Skeletal muscle cell (primary cell): ENCODE results near the gene KDM1B.
"Not testable (repeated sequence)": the region's sequence is repeated elsewhere in the genome, so short reads cannot be mapped to it uniquely, and the experiment has no call there.

ENCODE experiments used
- DNase-seq: peaks from one replicate; pipeline ENCODE4 v3.0.0-alpha.2; 2010; ENCODE audit warnings: low read depth
- H3K4me3 ChIP-seq: 2 replicates; pipeline ENCODE4 v1.5.1; 2011; ENCODE audit warnings: low read depth, mild to moderate bottlenecking, control low read depth, low read length, moderate library complexity

Gene KDM1B

DNA sequence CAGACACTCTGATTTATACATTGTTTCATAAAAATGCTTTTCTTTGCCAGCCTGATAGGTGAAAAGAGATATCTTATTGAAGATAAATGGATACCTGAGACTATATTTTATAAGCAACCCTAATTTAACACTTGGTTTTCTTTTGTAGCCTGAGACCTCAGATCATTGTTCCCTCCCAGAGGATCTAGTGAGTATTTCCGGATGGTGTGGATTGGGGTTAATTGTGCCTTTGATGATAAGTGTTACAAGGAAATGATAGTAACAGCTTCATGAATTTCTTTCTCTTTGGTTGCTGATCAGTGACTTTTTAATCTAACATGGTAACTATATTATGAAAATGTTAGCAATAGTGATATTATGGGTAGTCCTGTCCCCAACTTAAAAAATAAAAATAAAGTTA, 30.4 kb downstream of the KDM1B start:
- DNase-seq = no peak
- no peak overlapping the region for H3K4me3 ChIP-seq

DNA sequence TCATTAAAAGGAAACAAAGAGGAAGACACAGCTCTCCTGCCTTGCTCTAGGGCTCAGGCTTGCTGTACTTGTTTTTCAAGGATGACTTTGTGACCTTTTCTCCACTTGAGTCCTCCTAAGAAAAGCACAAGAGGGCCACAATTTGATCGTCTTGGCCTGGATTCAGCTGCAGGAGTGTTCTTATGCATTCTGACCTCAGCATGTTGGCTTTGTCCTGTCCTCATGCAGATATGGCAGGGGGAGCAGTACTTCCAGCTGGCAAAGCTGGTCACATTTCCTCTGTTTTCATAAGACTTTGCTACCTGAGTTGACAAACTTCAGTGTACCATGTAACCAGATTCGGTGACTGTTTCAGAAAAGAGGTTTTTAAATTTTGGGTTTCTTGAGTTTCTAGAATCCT, 30.8 kb downstream of the KDM1B start:
- H3K4me3 ChIP-seq = no peak overlapping the region
- DNase-seq = no peak

DNA sequence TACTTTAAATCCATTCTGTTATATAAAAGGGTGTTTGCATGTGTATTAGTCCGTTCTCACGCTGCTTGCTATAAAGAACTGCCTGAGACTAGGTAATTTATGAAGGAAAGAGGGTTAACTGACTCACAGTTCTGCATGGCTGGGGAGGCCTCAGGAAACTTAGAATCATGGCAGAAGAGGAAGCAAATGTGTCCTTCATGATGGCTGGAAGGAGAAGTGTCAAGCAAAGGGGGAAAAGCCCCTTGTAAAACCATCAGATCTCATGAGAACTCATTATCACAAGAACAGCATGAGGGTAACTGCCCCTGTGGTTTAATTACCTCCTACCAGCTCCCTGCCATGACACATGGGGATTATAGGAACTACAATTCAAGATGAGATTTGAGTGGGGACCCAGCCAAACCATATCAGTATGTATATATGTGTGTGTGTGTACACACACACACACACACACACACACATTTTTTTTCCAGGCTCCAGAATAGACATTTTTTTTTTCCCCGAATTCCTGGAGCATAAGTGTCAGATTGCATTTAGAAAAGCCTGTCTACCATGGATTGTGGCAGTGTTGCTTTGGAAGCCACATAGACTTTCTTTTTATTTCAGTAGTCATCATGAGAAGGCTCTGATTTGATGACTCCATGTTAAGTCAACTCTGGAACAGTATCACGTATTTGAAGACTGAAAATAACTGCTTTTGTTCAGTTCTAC, 31.5 kb downstream of the KDM1B start:
- no peak for DNase-seq
- no peak overlapping the region for H3K4me3 ChIP-seq

DNA sequence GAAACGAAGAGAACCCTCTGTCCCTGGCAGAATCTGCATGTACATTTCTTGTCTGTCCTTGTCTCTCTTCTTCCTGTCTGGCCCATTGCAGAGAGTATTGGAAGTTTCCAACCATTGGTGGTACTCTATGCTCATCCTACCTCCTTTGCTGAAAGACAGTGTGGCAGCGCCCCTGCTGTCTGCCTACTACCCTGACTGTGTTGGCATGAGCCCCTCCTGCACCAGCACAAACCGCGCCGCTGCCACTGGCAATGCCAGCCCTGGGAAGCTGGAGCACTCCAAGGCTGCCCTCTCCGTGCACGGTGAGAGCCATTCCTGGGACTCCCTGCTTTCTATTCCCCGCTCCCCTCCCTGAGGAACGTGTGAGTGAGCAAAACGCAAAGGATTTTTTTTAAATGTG, 32.5 kb downstream of the KDM1B start:
- H3K4me3 ChIP-seq = no peak overlapping the region
- no peak for DNase-seq

DNA sequence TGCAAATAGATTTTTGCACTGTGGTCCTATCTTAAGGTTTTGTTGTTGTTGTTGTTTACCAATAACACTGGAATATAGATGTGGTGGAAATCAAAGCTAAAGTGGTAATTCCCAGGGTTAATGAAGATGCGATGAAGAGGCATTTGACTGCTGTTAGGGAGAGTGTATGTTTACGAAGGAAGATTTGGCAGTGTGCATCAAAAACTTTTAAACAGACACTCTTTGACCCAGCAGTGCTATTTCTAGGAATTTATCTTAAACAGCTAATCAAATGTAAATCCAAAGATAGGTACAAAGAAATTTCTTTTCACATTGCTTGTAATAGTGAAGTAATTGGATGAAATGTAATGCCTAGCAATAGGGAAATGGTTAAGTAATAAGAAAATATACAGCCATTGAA, 34.0 kb downstream of the KDM1B start:
- DNase-seq = no peak

DNA sequence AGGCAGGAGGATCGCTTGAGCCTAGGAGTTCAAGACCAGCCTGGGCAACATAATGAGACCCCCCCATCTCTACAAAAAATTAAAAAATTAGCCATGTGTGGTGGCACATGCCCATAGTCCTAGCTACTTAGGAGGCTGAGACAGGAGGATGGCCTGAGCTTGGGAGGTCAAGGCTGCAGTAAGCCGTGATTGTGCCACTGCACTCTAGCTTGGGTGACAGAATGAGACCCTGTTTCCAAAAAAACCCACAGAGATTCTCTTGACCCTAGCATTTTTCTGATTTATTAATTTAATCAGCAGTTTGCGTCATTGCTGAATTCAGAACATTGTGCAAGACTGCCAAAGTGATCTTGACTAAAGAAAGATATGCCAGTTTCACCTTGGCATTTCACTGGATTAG, 36.8 kb downstream of the KDM1B start:
- no peak for DNase-seq
- no peak overlapping the region for H3K4me3 ChIP-seq

More for the DNA sequence above, 34.0 kb downstream of the KDM1B start:
- H3K4me3 ChIP-seq = no peak overlapping the region

DNA sequence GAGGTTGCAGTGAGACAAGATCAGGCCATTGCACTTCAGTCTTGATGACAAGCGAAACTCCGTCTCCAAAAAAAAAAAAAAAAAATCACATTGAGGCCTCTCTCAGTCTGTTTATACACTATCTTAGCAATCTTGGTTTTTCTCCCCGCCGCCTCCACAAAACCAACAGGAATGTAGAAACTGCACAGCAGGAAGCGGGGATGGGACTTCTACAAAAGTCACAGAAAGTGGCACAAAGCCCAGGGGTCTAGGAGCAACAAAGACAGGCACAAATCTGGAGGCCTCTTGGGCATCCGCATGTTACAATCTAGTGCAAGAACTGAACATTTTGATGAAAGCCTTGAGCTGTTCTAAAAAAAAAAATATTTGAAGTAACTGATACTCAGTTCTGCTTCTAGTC, 48.6 kb downstream of the KDM1B start:
- H3K4me3 ChIP-seq = no peak overlapping the region
- DNase-seq = no peak

DNA sequence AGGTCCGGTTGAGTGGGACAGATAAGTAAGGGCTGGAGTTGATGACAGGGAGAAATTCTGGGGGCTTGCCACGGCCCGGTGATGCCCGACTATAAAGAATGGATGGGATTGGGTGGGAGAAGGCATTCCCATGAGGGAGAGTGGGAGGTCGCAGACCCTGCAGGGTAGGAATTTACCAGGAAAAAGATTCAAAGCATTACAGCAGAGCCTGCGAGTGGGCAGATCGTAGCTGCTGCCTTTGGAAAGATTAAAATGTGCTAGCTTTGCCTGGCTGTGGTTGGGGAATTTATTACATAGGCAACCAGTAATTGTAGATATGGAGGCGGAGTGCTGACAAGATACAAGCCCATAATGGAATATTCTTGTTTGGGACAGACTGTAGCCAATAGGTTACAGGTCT, 49.5 kb downstream of the KDM1B start:
- no peak overlapping the region for H3K4me3 ChIP-seq
- DNase-seq = no peak

DNA sequence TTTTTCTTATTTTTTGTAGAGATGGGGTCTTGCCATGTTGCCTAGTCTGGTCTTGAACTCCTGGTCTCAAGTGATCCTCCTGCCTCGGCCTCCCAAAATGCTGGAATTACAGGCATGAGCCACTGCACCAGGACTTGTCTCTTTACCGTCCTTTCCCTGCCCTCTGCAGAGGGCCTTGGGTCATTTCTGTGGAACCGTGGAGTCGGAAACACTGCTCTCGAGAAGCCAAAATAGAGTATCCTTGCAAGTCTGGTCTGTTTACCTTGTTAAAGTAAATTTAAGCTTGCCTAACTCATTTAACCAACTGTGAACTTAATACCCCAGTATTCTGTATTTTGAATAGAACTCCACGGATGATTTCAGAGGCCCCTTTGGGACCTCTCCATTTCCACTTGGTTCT, 51.4 kb downstream of the KDM1B start:
- DNase-seq = no peak
- no peak overlapping the region for H3K4me3 ChIP-seq

DNA sequence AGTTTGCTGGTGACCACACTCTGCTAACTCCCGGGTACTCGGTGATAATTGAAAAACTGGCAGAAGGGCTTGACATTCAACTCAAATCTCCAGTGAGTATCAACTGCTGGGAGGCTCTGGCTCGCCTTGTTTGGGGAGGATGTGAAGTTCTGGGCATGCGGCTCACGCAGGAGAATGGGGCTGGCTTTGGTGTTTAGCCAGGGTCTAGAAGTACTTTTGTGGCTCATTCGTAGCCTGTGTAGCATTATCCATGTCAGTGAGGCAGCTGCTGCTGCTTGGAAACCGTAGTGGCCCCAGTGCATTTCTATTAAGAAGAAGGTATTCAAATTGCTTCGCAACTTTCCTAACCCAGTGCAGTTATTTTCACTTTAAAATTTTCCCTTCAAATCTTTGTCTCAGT, 52.2 kb downstream of the KDM1B start:
- DNase-seq = no peak
- no peak overlapping the region for H3K4me3 ChIP-seq

DNA sequence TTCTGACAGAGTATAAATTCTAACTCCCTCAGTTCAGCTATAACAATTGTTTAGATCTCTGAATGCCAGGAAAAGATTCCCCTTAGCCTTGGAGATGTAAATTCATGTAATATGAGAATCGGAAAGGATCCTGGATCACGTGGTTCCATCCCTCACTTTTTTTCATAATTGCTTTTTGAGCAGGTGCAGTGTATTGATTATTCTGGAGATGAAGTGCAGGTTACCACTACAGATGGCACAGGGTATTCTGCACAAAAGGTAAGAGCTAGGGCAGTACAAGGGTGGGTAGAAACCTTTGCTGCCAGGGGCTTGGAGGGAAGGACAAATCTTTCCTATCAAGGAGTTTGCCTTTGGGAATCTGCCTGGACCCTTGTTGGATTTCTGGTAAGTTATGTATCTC, 52.7 kb downstream of the KDM1B start:
- no peak overlapping the region for H3K4me3 ChIP-seq
- DNase-seq = no peak

DNA sequence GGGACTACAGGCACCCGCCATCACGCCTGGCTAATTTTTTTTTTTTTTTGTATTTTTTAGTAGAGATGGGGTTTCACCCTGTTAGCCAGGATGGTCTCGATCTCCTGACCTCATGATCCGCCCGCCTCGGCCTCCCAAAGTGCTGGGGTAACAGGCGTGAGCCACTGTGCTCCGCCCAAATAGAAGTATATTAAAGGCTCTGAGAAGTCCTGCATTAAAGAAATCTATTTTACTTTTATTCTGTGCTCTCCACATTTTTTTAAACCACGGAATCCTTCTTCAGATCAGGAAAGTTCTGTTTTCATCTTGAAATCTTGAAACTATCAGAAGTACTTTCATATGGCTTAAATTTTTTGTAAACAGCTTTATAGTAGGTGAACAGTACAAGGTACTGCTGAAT, 53.6 kb downstream of the KDM1B start:
- not testable (repeated sequence) for H3K4me3 ChIP-seq, DNase-seq

DNA sequence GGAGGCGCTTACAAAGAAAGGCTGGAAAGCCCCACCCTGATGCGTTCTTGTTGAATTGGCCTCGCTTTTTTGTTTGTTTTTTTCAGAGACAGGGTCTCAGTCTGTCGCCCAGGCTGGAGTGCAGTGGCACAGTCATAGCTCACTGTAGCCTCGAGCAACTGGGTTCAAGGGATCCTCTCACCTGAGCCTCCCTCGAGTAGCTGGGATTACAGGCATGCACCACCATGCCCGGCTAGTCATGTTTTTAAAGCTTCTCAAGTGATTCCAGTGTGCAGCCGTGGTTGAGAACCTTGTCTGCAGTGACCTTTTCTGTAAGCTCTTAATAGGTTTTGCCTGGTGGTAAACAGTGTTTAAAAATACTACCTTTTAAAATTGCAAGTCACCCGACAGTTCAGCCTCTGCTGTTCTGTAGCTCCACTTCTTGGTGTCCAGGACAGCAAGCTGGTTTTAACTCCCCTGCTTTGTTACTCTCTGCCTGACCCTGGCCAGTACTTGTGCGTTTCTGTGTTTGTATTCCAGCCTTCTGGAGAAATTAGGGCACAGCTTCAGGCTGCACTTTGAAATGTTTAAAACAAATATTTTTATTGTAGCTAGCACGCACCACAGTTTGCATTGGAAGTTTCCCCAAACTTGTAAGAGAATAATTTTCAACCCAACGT, 54.4 kb downstream of the KDM1B start:
- H3K4me3 ChIP-seq = no peak overlapping the region
- no peak for DNase-seq

DNA sequence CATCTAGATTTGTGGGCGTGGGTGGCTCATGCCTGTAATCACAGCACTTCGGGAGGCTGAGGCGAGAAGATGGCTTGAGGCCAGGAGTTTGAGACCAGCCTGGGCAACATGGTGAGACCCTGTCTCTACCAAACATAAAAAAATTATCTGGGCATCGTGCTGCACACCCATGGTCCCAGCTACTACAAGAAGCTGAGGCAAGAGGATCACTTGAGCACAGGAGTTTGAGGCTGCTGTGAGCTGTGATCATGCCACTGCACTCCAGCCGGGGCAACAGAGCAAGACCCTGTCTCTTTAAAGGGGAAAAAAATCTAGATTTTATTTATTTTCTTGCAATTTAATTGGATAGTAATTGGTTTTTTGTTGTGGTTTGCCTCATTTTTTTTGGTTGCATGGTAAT, 55.5 kb downstream of the KDM1B start:
- DNase-seq = no peak
- H3K4me3 ChIP-seq = no peak overlapping the region

DNA sequence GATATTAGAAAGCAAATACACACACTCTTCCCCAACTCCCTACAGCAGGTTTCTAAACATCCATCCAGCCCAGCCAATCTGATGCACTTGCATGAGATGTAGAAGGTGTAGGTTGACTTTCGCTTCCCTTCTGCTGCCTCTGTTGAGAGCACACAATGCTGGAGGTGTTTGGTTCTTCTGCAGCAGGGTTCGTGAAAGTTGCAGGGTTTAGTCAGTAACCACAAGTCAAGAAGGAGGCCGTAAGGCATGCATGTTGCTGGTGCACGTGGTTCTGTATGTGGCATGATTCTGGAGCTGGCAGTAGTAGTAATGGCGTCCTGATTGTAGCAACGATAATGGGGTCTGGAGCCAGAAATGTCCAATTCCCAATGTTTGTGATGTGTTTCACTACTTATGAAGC, 56.1 kb downstream of the KDM1B start:
- H3K4me3 ChIP-seq = no peak overlapping the region
- DNase-seq = no peak

DNA sequence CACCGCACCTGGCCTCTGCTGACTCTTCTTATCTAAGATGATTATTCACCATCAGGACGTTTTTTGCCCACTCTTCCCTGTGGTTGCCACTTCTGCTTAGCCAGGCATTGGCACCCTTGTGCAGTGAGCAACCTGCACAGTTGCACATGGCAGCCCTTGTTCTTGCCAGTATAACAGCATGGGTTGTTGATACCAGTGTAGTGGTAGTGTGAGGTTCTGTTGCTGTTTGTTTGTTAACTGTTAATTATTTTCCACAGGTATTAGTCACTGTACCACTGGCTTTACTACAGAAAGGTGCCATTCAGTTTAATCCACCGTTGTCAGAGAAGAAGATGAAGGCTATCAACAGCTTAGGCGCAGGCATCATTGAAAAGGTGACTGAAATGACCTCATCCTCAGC, 57.0 kb downstream of the KDM1B start:
- no peak for DNase-seq
- no peak overlapping the region for H3K4me3 ChIP-seq

DNA sequence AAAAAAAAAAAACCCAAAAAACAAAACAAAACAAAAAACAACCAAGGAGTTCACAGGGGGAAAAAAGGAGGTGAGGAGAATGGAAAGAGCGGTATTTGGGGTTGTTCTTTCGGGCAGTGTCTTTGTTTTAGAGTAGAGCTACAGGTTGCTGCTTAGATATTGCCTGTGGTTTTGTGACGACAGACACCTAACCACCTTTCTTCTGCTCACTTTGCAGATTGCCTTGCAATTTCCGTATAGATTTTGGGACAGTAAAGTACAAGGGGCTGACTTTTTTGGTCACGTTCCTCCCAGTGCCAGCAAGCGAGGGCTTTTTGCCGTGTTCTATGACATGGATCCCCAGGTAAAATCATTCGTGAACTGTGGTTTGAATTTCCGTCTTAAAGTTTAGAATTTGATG, 58.2 kb downstream of the KDM1B start:
- no peak for DNase-seq
- H3K4me3 ChIP-seq = no peak overlapping the region

DNA sequence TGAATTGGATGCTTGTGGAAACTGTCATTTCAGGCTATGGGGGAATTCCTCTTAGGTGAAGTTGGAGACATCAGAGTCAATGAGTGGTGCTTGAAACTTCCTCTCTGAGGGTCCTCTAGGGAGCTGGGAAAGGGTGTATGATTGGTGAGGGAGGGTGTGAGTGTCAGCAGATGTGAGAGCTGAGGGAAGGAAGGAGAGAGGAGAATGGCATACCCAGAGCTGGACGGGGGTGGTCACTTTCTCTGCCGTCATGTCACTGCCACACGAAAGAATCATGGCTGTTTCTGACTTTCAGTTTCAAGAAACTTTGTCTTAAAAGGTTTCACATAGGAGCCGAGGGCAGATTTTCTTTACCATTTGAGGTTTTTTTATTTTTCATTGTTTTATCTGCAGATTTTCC, 58.8 kb downstream of the KDM1B start:
- no peak overlapping the region for H3K4me3 ChIP-seq
- no peak for DNase-seq

DNA sequence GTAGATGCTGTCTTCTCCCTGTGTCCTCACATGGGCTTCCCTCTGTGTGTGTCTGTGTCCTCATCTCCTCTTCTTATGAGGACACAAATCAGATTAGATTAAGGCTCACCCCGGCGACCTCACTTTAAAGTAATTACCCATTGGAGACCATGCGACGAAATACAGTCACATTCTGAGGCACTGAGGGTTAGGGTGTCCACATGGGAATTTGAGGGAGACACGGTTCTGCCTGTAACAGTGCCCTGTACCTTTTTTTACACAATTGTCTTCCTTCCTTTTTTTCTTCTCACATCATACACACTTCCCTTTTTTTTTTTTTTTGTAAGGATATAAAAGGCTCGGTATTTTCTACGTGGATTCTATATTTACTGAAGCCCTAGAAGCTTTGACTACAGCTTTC, 60.2 kb downstream of the KDM1B start:
- no peak for DNase-seq
- H3K4me3 ChIP-seq = no peak overlapping the region

DNA sequence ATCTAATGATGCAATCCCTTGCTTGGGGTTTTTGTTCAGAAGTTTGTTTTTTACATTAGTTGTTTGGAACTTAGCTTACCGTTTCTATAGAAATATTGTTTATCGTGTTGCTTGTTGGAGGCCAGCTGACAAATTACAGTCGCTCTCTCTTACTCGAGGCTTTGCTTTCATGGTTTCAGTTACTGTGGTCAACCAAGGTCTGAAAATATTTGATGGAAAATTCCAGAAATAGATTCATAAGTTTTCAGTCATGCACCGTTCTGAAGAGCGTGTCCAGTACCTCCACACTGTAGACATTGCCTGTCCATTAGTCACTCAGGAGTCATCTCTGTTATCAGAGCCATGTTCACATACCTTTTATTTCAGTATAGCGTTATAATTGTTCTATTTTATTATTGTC, 61.2 kb downstream of the KDM1B start:
- no peak for DNase-seq
- no peak overlapping the region for H3K4me3 ChIP-seq

DNA sequence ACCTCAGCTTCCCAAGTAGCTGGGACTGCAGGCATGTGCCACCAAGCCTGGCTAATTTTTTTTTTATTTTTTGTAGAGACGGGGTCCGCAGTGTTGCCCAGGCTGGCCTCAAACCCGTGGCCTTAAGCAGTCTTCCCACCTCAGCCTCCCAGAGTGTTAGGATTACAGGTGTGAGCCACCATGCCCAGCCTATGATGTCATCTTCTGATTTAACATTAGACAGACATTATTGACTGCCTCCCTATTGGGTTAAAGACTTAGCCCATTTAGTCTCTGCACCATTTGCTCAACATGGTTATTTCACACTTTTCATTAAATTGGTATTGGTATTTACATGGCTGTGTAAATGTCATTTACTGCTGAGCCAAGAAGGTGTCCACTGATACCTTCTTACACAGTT, 63.0 kb downstream of the KDM1B start:
- no peak for DNase-seq
- no peak overlapping the region for H3K4me3 ChIP-seq

DNA sequence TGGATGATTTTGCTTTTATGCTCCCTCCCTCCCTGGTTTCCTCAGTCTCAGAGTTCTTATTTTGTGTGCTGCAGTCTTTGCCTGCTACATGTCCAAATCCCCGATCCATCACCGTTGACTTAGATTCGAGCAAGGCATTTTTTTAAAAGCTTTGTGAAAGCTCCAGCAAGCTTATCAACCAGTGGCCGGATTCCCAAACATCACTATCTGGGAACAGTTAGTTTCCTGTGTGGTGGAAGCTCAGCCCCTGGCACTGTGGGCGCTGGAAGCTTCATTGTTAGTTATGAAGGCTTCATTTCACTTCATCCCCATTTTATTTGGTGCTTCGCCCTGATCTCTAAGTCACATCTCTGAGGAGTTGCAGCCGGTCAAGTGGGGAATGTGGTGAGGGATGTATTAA, 64.4 kb downstream of the KDM1B start:
- DNase-seq = no peak
- no peak overlapping the region for H3K4me3 ChIP-seq
